ENCODE measurements around the gene PRKN.

DNA sequence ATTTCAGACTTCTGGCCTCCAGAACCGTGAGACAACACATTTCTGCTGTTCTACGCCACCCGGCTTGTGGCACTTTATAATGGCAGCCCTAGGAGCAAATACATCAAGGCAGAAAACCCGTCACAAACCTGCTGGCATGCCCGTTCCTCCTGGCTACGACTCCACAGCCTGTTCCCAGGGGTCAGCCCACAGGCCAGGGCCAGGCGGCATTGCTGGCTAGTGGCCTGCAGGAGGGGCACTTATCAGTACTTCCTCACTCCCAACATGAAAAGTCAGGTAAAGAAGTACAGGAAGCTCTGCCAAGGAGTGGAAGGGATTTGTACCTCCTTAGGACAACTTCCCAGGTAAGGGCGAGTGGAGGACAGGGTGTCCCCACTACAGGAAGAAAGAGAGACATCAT, 1230.6 kb downstream of the PRKN start:
- TF ChIP-seq, protein P1, sequence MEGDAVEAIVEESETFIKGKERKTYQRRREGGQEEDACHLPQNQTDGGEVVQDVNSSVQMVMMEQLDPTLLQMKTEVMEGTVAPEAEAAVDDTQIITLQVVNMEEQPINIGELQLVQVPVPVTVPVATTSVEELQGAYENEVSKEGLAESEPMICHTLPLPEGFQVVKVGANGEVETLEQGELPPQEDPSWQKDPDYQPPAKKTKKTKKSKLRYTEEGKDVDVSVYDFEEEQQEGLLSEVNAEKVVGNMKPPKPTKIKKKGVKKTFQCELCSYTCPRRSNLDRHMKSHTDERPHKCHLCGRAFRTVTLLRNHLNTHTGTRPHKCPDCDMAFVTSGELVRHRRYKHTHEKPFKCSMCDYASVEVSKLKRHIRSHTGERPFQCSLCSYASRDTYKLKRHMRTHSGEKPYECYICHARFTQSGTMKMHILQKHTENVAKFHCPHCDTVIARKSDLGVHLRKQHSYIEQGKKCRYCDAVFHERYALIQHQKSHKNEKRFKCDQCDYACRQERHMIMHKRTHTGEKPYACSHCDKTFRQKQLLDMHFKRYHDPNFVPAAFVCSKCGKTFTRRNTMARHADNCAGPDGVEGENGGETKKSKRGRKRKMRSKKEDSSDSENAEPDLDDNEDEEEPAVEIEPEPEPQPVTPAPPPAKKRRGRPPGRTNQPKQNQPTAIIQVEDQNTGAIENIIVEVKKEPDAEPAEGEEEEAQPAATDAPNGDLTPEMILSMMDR (conservative IDR thresholded peaks at IDR 0.05; ENCODE audit: low read depth in 2 of 2): peak; percentile 34 to 47; a peak in 3 of 4 replicates
- TF ChIP-seq NANOG (IDR thresholded peaks at IDR 0.05; ENCODE audit: borderline replicate concordance): no peak
- no peak for TF ChIP-seq POLR2AphosphoS5 (IDR thresholded peaks at IDR 0.05; ENCODE audit: low read depth)

Data from GM23338 (cell line).